Sigmoid colon (tissue), 7 donors: ENCODE results near the gene UBE2E3. TPM values are rescaled to one million over a fixed set of nuclear protein-coding genes. Genes with fewer than 3 reads are reported as not detected.

Source experiments
- DNase-seq: peaks from one replicate; pipeline ENCODE4 v3.0.0-alpha.2; 2019
- H3K27ac ChIP-seq, 4 donors: fragments of 200-600 bp; sonication (generic); one replicate each; pipeline ENCODE4 v1.5.1; 2016 to 2019; ENCODE audit warnings: mild to moderate bottlenecking in 1 of 4
- H3K27me3 ChIP-seq, 3 donors: fragments of 200-600 bp; sonication (generic); one replicate each; pipeline ENCODE4 v1.5.1; 2019; ENCODE audit warnings: mild to moderate bottlenecking in 1 of 3
- H3K36me3 ChIP-seq, 4 donors: fragments of 200-600 bp; sonication (generic); one replicate each; pipeline ENCODE4 v1.5.1; 2016 to 2019
- H3K4me1 ChIP-seq, 4 donors: fragments of 200-600 bp; sonication (generic); one replicate each; pipeline ENCODE4 v1.5.1; 2017 to 2019
- H3K4me3 ChIP-seq, 4 donors: fragments of 200-600 bp; sonication (generic); one replicate each; pipeline ENCODE4 v1.5.1; 2017 to 2019; ENCODE audit warnings: mild to moderate bottlenecking in 2 of 4, moderate library complexity in 1 of 4
- H3K9me3 ChIP-seq, 4 donors: fragments of 200-600 bp in 3 of 4; sonication (generic) in 3 of 4; one replicate each; pipeline versions ENCODE4 v1.5.1 to v1.6.1; 2013 to 2019
- CTCF ChIP-seq, 4 experiments: fragments of 450-650 bp in 3 of 4; fragments of 200-600 bp in 1 of 4; IDR thresholded peaks; one replicate each; pipeline ENCODE4 v1.5.1; 2016 to 2019; ENCODE audit warnings: antibody characterized with exemption in 4 of 4, mild to moderate bottlenecking in 3 of 4, moderate library complexity in 2 of 4
- EP300 ChIP-seq, 4 donors: sonication (generic); formaldehyde crosslinking; IDR thresholded peaks; one replicate each; pipeline ENCODE4 v1.6.1; 2017; ENCODE audit warnings: antibody characterized with exemption in 4 of 4
- POLR2A ChIP-seq, 2 donors: fragments of 450-650 bp; IDR thresholded peaks; one replicate each; pipeline ENCODE4 v1.6.1; 2016; ENCODE audit warnings: antibody characterized with exemption in 2 of 2, mild to moderate bottlenecking in 2 of 2, moderate library complexity in 2 of 2
- POLR2AphosphoS5 ChIP-seq, 4 donors: sonication (generic); formaldehyde crosslinking; IDR thresholded peaks; one replicate each; pipeline ENCODE4 v1.6.1; 2017; ENCODE audit warnings: antibody characterized with exemption in 4 of 4
- WGBS, 2 donors: extraction: QIAGEN DNeasy Blood & Tissue Kit; methylation state at CpG; one replicate each; pipeline ENCODE4 v1.1.7; 2013; 5-methylcytosine and 5-hydroxymethylcytosine counted together
- intact Hi-C: fragments of 100-400 bp; cut with DNase I; formaldehyde crosslinking; loops from one replicate; pipeline ENCODE4 v1.15.1; 2023
- polyA plus RNA-seq, 3 donors: library from polyadenylated mRNA; stranded (reverse); fragments of 200-250 nt; gene quantifications; one replicate each; pipeline ENCODE4 v1.2.3, GENCODE V29; 2013
- total RNA-seq, 4 donors: library from RNA; depleted of rRNA; stranded (reverse); fragments of >200 nt; gene quantifications; one replicate each; pipeline ENCODE4 v1.1.0, GENCODE V29; 2016
- donor health status: healthy with polysubstance abuse.
- donor health status: Bipolar disorder and iron deficiency.
- donor health status: healthy.

Gene UBE2E3
- total and polyA plus RNA-seq, 7 donors: 37.5 to 108 (median 48.2) TPM

- Histone ChIP-seq H3K9me3 (no peaks in the 10 kb centered on the region), H3K4me3 (no peak overlapping the region), H3K36me3 (no peaks in the 10 kb centered on the region), H3K27ac (no peak overlapping the region), H3K27me3 (no peaks in the 10 kb centered on the region), H3K4me1 (no peaks in the 10 kb centered on the region)
- TF ChIP-seq CTCF (IDR thresholded peaks at IDR 0.05): peak in 3 of 4 experiments; percentile 15 to 40 (median 27)
- TF ChIP-seq EP300 (IDR thresholded peaks at IDR 0.05): no peak
- TF ChIP-seq POLR2AphosphoS5 (IDR thresholded peaks at IDR 0.05): no peak
- intact Hi-C loops: loop anchor here (10.0 kb wide), 1 partner anchor 360 kb away; no protein-coding TSS in a partner anchor
- WGBS, 2 donors: 48 to 65% methylated on average over 7 of the region's 7 CpGs
- no peak for DNase-seq
Measured at GRCh38 chr2:181104512-181105115, 124.2 kb downstream of the UBE2E3 start.

DNA sequence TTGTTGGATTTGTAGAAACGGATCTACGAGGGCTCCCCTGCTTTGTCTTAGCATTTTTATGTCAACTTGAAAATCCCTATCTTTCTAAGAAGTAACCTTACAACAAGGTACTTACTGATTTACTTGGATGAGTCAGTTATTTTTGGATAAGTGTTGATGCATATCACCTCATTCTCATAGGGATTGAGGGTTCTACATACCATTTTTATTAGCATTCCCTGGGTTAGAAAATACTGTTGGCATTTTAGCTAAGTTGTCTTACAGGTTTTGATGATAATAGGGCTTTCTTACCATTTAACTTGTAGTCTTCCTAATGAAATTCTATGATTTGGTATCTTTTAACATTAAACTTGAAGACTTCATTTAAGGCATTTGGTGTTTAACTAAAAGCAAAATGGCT, 125.2 kb downstream of the UBE2E3 start:
- TF ChIP-seq POLR2A (IDR thresholded peaks at IDR 0.05) (no peak), POLR2AphosphoS5 (IDR thresholded peaks at IDR 0.05) (no peak), CTCF (IDR thresholded peaks at IDR 0.05) (no peak), EP300 (IDR thresholded peaks at IDR 0.05) (no peak)
- WGBS, 2 donors: 86 to 87% methylated on average over 2 of the region's 2 CpGs
- H3K4me3 ChIP-seq: no peak overlapping the region
- no peaks in the 10 kb centered on the region for H3K36me3 ChIP-seq
- H3K9me3 ChIP-seq: no peaks in the 10 kb centered on the region
- no peak overlapping the region for H3K27ac ChIP-seq
- H3K4me1 ChIP-seq: no peaks in the 10 kb centered on the region
- no peak for DNase-seq
- H3K27me3 ChIP-seq: no peaks in the 10 kb centered on the region
- intact Hi-C loops: loop anchor here (10.0 kb wide), 1 partner anchor 359 kb away; no protein-coding TSS in a partner anchor

- WGBS, 2 donors: 80 to 81% methylated on average over 2 of the region's 2 CpGs
- H3K4me3 ChIP-seq: no peak overlapping the region
- intact Hi-C loops: loop anchor here (10.0 kb wide), 1 partner anchor 359 kb away; no protein-coding TSS in a partner anchor
- no peaks in the 10 kb centered on the region for H3K36me3 ChIP-seq
- H3K4me1 ChIP-seq: no peaks in the 10 kb centered on the region
- H3K9me3 ChIP-seq: no peaks in the 10 kb centered on the region
- DNase-seq: no peak
- no peaks in the 10 kb centered on the region for H3K27me3 ChIP-seq
- H3K27ac ChIP-seq: no peak overlapping the region
- TF ChIP-seq POLR2A (IDR thresholded peaks at IDR 0.05) (no peak), EP300 (IDR thresholded peaks at IDR 0.05) (no peak), CTCF (IDR thresholded peaks at IDR 0.05) (no peak), POLR2AphosphoS5 (IDR thresholded peaks at IDR 0.05) (no peak)
Measured at GRCh38 chr2:181106229-181106628, 125.8 kb downstream of the UBE2E3 start.

DNA sequence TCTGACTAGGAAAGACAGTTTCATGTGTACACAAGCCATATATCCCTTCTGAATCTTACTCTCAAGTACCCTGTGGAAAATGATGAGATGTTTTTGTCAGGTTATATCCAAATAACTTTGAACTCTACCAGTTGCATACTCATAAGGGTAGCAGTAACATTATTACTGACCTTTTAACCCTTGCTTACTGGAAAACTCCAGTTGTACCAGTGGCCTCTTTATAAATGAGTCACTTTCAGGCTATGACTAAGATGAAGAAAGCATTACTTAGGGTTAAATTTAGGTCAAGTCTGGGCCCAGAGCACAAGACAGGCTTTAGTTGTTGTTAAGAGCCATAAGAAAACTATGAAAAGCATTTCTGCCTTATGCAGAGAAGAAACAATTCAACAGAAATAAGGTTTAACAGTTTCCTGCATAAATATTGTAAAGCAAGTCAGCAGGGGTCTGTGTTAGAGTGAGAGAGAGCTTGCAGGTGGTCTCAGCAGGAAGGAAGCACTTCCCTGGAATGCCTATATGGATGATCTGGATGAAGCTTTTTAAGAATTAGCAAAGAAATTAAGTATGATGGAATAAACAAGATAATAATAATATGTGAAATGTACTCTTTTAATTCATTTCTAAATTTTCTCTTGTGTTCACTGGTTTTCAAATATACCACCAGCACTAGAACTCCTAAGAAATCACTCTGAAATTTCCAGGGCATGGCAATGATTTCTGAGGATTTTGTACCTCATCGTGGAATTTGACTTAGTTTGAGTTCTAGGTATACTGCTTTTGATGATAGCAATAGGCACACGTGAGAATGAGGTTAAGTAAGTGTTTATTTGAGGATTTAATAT, 126.6 kb downstream of the UBE2E3 start:
- 52 to 58% methylated on average over 2 of the region's 2 CpGs for WGBS, 2 donors
- intact Hi-C loops: loop anchor here (10.0 kb wide), 1 partner anchor 358 kb away; no protein-coding TSS in a partner anchor
- Histone ChIP-seq H3K27me3 (no peaks in the 10 kb centered on the region), H3K36me3 (no peaks in the 10 kb centered on the region), H3K4me1 (no peaks in the 10 kb centered on the region), H3K27ac (no peak overlapping the region), H3K4me3 (no peak overlapping the region), H3K9me3 (no peaks in the 10 kb centered on the region)
- DNase-seq: no peak
- no peak for TF ChIP-seq EP300 (IDR thresholded peaks at IDR 0.05)
- no peak for TF ChIP-seq POLR2AphosphoS5 (IDR thresholded peaks at IDR 0.05)
- TF ChIP-seq CTCF (IDR thresholded peaks at IDR 0.05): no peak
- no peak for TF ChIP-seq POLR2A (IDR thresholded peaks at IDR 0.05)
